CD8-positive, alpha-beta memory T cell (primary cell): ENCODE data around the gene CPNE5. TPM values are rescaled to one million over a fixed set of nuclear protein-coding genes. Genes with fewer than 3 reads are reported as not detected.

Source experiments
- CTCF ChIA-PET: fragments of 350-600 bp; sonication (Branson Sonifier 250); formaldehyde crosslinking; loops from one replicate; lab custom pipeline; 2021; ENCODE audit warnings: antibody characterized with exemption; lab: Charles Lee
- POLR2A ChIA-PET: fragments of 350-600 bp; sonication (Branson Sonifier 250); formaldehyde crosslinking; loops from one replicate; lab custom pipeline; 2021; ENCODE audit warnings: antibody characterized with exemption; lab: Charles Lee
- DNase-seq, 5 donors: peaks; one replicate each; pipeline versions ENCODE4 v3.0.0 to v3.0.0-alpha.2; 2020 to 2022; ENCODE audit warnings: mixed read lengths in 1 of 5
- H3K27ac ChIP-seq: one replicate; pipeline ENCODE4 v1.7.0; 2013; ENCODE audit warnings: low read depth, mild to moderate bottlenecking, low read length, moderate library complexity
- H3K27me3 ChIP-seq: 2 replicates; pipeline ENCODE4 v1.7.0; 2013; ENCODE audit warnings: low read length, mild to moderate bottlenecking; ENCODE audit not compliant: insufficient read depth, poor library complexity, severe bottlenecking
- H3K36me3 ChIP-seq: 2 replicates; pipeline ENCODE4 v1.7.0; 2013; ENCODE audit warnings: mild to moderate bottlenecking, low read length, moderate library complexity; ENCODE audit not compliant: insufficient read depth
- H3K4me1 ChIP-seq: 2 replicates; pipeline ENCODE4 v1.7.0; 2013; ENCODE audit warnings: mild to moderate bottlenecking, low read length, moderate library complexity; ENCODE audit not compliant: insufficient read depth
- H3K4me3 ChIP-seq: 2 replicates; pipeline ENCODE4 v1.7.0; 2013; ENCODE audit warnings: mild to moderate bottlenecking, low read length
- H3K9me3 ChIP-seq: 2 replicates; pipeline ENCODE4 v1.7.0; 2013; ENCODE audit warnings: mild to moderate bottlenecking, low read length
- H3K27ac Mint-ChIP-seq, 8 donors: one replicate each; pipeline ENCODE4 v1.8.0; 2020 to 2021; ENCODE audit warnings: mixed read lengths in 8 of 8, mild to moderate bottlenecking in 6 of 8, inconsistent platforms in 3 of 8, moderate library complexity in 3 of 8
- H3K27me3 Mint-ChIP-seq, 2 donors: one replicate each; pipeline ENCODE4 v1.8.0; 2020 to 2021; ENCODE audit warnings: mixed read lengths in 2 of 2, mild to moderate bottlenecking in 1 of 2, moderate library complexity in 1 of 2
- H3K36me3 Mint-ChIP-seq, 3 donors: one replicate each; pipeline ENCODE4 v1.8.0; 2020 to 2021; ENCODE audit warnings: mixed read lengths in 3 of 3, inconsistent platforms in 1 of 3, mild to moderate bottlenecking in 1 of 3
- H3K4me1 Mint-ChIP-seq, 3 donors: one replicate each; pipeline ENCODE4 v1.8.0; 2020 to 2021; ENCODE audit warnings: mixed read lengths in 3 of 3, inconsistent platforms in 1 of 3, mild to moderate bottlenecking in 1 of 3
- H3K4me3 Mint-ChIP-seq, 7 donors: one replicate each; pipeline ENCODE4 v1.8.0; 2020 to 2021; ENCODE audit warnings: mixed read lengths in 7 of 7, mild to moderate bottlenecking in 6 of 7, moderate library complexity in 4 of 7, inconsistent platforms in 2 of 7
- H3K9me3 Mint-ChIP-seq, 5 donors: one replicate each; pipeline ENCODE4 v1.8.0; 2020 to 2022; ENCODE audit warnings: mixed read lengths in 5 of 5, mild to moderate bottlenecking in 3 of 5, moderate library complexity in 2 of 5, inconsistent platforms in 1 of 5
- polyA plus RNA-seq: library from polyadenylated mRNA; unstranded; fragments of 300-500 nt; fragmentation: Illumina TruSeq; gene quantifications from one replicate; pipeline ENCODE4 v1.2.3, GENCODE V29; 2021
- total RNA-seq, 2 experiments: library from RNA; stranded (reverse); gene quantifications; one replicate each; pipeline ENCODE4 v1.2.3, GENCODE V29; 2021

Gene CPNE5
- total and polyA plus RNA-seq, 3 experiments from 2014 or later: 0.29 to 0.59 (median 0.44) TPM

DNA sequence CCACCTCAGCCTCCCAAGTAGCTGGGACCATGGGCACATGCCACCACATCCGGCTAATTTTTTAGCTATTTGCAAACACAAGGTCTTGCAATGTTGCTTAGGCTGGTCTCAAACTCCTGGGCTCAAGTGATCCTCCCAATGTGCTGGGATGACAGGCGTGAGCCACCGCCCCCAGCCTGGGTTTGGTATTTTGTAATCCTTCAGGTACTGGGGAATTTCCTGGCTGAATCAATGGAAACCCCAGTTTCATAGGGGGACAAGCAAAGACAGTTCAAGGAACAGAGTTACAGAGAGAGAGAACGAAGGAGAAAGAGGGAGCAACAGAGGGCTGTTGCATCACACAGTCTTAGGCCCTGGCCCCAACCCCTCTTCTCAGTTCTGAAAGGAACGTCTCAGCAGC, 105.9 kb downstream of the CPNE5 start:
- Mint-ChIP-seq H3K9me3 (no peaks in the 10 kb centered on the region), H3K27ac (no peak overlapping the region), H3K4me1 (peaks cover 5 to 10% (median 8%) of the 10 kb centered on the region in 3 donors), H3K36me3 (no peaks in the 10 kb centered on the region), H3K4me3 (no peak overlapping the region), H3K27me3 (peaks cover 0 to 3% of the 10 kb centered on the region in 2 donors)
- POLR2A ChIA-PET: no interaction called here
- DNase-seq: no peak
- CTCF ChIA-PET: interaction anchor here (0.9 to 1.3 kb wide), 2 partner anchors 20 to 30 kb away, joined by 3 read pairs; no protein-coding TSS in a partner anchor
- Histone ChIP-seq H3K4me1 (peaks cover 5% of the 10 kb centered on the region), H3K27me3 (no peaks in the 10 kb centered on the region), H3K36me3 (no peaks in the 10 kb centered on the region), H3K27ac (no peak overlapping the region), H3K4me3 (no peak overlapping the region), H3K9me3 (no peaks in the 10 kb centered on the region)

- DNase-seq: no peak
- Histone ChIP-seq H3K36me3 (no peaks in the 10 kb centered on the region), H3K27me3 (no peaks in the 10 kb centered on the region), H3K4me1 (peaks cover 5% of the 10 kb centered on the region), H3K27ac (no peak overlapping the region), H3K9me3 (no peaks in the 10 kb centered on the region), H3K4me3 (no peak overlapping the region)
- ChIA-PET CTCF (interaction anchor here (1.3 kb wide), 1 partner anchor 28 kb away, joined by 3 read pairs; no protein-coding TSS in a partner anchor), POLR2A (no interaction called here)
- Mint-ChIP-seq H3K4me3 (no peak overlapping the region), H3K9me3 (no peaks in the 10 kb centered on the region), H3K27me3 (peaks cover 0 to 3% of the 10 kb centered on the region in 2 donors), H3K36me3 (no peaks in the 10 kb centered on the region), H3K27ac (no peak overlapping the region), H3K4me1 (peaks cover 19 to 20% (median 19%) of the 10 kb centered on the region in 3 donors)
Measured at GRCh38 chr6:36731622-36732310, 107.5 kb downstream of the CPNE5 start.

DNA sequence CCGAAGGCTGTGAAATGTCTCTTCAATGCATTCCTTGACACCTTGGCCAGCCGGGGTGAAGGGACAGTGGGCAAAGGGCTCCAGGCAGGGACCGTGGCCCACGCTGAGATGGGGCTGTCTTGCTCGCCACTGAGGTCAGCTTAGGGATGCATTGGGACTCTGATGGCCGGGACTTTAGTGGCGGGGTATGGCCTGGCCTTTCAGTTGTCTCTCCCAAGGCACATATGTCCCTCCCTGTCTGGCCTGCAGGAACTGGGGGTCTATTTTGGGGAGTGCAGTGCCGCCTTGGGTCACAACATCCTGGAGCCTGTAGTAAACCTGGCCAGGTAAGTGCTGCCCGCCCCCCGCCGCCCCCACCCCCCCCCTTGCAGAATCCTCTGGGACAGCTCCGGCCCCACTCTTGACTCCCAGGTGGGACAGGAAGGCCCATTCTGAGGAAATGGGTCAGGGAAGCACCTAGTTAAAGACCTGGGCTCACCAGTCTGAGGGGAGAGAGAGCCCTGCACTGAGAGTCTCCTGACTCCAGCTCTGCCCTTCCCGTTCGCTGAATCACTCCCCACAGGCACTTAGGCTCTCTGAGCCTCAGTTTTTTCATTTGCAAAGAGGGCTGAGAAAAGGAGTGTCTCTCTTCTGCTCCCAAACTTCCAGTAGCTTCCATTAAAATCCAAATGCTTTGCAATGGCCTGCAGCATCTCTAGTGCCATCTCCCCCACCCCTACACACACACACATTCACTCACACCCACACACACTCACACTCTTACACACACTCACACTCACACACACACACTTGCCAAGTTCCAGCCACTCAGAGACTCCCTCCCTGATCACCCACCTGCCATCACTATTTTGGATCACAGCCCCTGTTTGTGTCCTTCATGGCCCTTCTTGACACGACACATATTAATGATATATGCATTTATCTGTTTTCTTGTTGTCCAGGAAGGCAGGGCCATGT, 108.5 kb downstream of the CPNE5 start:
- Mint-ChIP-seq H3K9me3 (no peaks in the 10 kb centered on the region), H3K27me3 (peaks cover 0 to 3% of the 10 kb centered on the region in 2 donors), H3K27ac (peak overlapping the region in 2 of 8 donors; percentile 6 to 35), H3K36me3 (no peaks in the 10 kb centered on the region), H3K4me1 (peaks cover 19 to 20% (median 19%) of the 10 kb centered on the region in 3 donors), H3K4me3 (peak overlapping the region in 1 of 7 donors; percentile 10)
- Histone ChIP-seq H3K4me3 (no peak overlapping the region), H3K4me1 (peaks cover 5% of the 10 kb centered on the region), H3K27me3 (no peaks in the 10 kb centered on the region), H3K36me3 (no peaks in the 10 kb centered on the region), H3K9me3 (no peaks in the 10 kb centered on the region), H3K27ac (no peak overlapping the region)
- CTCF ChIA-PET: no interaction called here
- no peak for DNase-seq
- POLR2A ChIA-PET: no interaction called here

DNA sequence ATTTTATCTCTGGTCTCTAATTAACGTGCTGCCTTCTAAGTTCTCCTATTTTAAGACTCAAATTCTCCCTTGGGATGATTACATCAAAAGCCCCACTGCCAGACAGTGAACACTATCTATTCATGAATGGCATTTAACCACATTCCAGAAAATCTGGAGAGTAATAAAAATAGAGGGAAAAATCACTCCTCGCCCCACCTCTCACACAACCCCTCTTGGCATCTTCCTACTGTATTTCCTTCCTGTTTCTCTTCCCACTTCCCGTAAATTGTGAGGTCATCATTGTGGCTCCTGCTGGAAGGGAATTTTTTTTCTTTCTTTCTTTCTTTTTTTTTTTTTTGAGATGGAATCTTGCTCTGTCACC, 110.1 kb downstream of the CPNE5 start:
- Mint-ChIP-seq H3K9me3 (no peaks in the 10 kb centered on the region), H3K4me1 (peaks cover 12 to 15% (median 15%) of the 10 kb centered on the region in 3 donors), H3K4me3 (no peak overlapping the region), H3K27me3 (no peaks in the 10 kb centered on the region), H3K27ac (peak overlapping the region in 1 of 8 donors; percentile 32), H3K36me3 (no peaks in the 10 kb centered on the region)
- ChIA-PET CTCF (no interaction called here), POLR2A (no interaction called here)
- Histone ChIP-seq H3K27ac (no peak overlapping the region), H3K27me3 (no peaks in the 10 kb centered on the region), H3K4me1 (no peaks in the 10 kb centered on the region), H3K9me3 (no peaks in the 10 kb centered on the region), H3K36me3 (no peaks in the 10 kb centered on the region), H3K4me3 (no peak overlapping the region)
- DNase-seq: no peak

GRCh38 chr6:36728289-36729160, 110.7 kb downstream of the CPNE5 start:
- H3K27me3 Mint-ChIP-seq: no peaks in the 10 kb centered on the region
- no peaks in the 10 kb centered on the region for H3K36me3 Mint-ChIP-seq
- CTCF ChIA-PET: no interaction called here
- Histone ChIP-seq H3K27me3 (no peaks in the 10 kb centered on the region), H3K36me3 (no peaks in the 10 kb centered on the region), H3K4me3 (no peak overlapping the region), H3K4me1 (no peaks in the 10 kb centered on the region), H3K9me3 (no peaks in the 10 kb centered on the region), H3K27ac (no peak overlapping the region)
- peak overlapping the region in 1 of 7 donors; percentile 43 for H3K4me3 Mint-ChIP-seq
- peaks cover 12 to 15% (median 15%) of the 10 kb centered on the region in 3 donors for H3K4me1 Mint-ChIP-seq
- H3K27ac Mint-ChIP-seq: peak overlapping the region in 2 of 8 donors; percentile 13 to 74
- no peaks in the 10 kb centered on the region for H3K9me3 Mint-ChIP-seq
- POLR2A ChIA-PET: no interaction called here
- no peak for DNase-seq

- Mint-ChIP-seq H3K4me3 (no peak overlapping the region), H3K4me1 (peaks cover 12 to 15% (median 15%) of the 10 kb centered on the region in 3 donors), H3K27me3 (no peaks in the 10 kb centered on the region), H3K27ac (no peak overlapping the region), H3K36me3 (no peaks in the 10 kb centered on the region), H3K9me3 (no peaks in the 10 kb centered on the region)
- Histone ChIP-seq H3K4me1 (no peaks in the 10 kb centered on the region), H3K27me3 (no peaks in the 10 kb centered on the region), H3K27ac (no peak overlapping the region), H3K9me3 (no peaks in the 10 kb centered on the region), H3K4me3 (no peak overlapping the region), H3K36me3 (no peaks in the 10 kb centered on the region)
- DNase-seq: no peak
- ChIA-PET POLR2A (no interaction called here), CTCF (interaction anchor here (2.3 kb wide), 1 partner anchor 32 kb away, joined by 4 read pairs; no protein-coding TSS in a partner anchor)
Measured at GRCh38 chr6:36727505-36728021, 111.7 kb downstream of the CPNE5 start.

GRCh38 chr6:36725581-36725980, 113.7 kb downstream of the CPNE5 start:
- H3K4me1 Mint-ChIP-seq: peaks cover 12 to 15% (median 15%) of the 10 kb centered on the region in 3 donors
- DNase-seq: no peak
- no peaks in the 10 kb centered on the region for H3K36me3 Mint-ChIP-seq
- Histone ChIP-seq H3K36me3 (no peaks in the 10 kb centered on the region), H3K27ac (no peak overlapping the region), H3K4me1 (no peaks in the 10 kb centered on the region), H3K4me3 (no peak overlapping the region), H3K27me3 (no peaks in the 10 kb centered on the region), H3K9me3 (no peaks in the 10 kb centered on the region)
- H3K27me3 Mint-ChIP-seq: no peaks in the 10 kb centered on the region
- ChIA-PET POLR2A (no interaction called here), CTCF (interaction anchor here (2.3 kb wide), 1 partner anchor 34 kb away, joined by 4 read pairs; no protein-coding TSS in a partner anchor)
- H3K4me3 Mint-ChIP-seq: no peak overlapping the region
- peak overlapping the region in 1 of 8 donors; percentile 91 for H3K27ac Mint-ChIP-seq
- no peaks in the 10 kb centered on the region for H3K9me3 Mint-ChIP-seq
